Stimulated activated naive CD8-positive, alpha-beta T cell treated with anti-CD3 and anti-CD28 coated beads, Interleukin-15, Interleukin-2, amounts not matched to agents 100 ng/mL and 50 ng/mL, for 24 hours (primary cell): ENCODE data around the gene SCN8A.

Source experiments
- H3K27ac Mint-ChIP-seq: one replicate; pipeline ENCODE4 v1.8.0; 2021; ENCODE audit warnings: mild to moderate bottlenecking, mixed read lengths
- H3K27me3 Mint-ChIP-seq: one replicate; pipeline ENCODE4 v1.8.0; 2021; ENCODE audit warnings: mixed read lengths
- H3K36me3 Mint-ChIP-seq: one replicate; pipeline ENCODE4 v1.8.0; 2021; ENCODE audit warnings: low read depth, mixed read lengths
- H3K4me1 Mint-ChIP-seq: one replicate; pipeline ENCODE4 v1.8.0; 2021; ENCODE audit warnings: low read depth, mixed read lengths
- H3K4me3 Mint-ChIP-seq: one replicate; pipeline ENCODE4 v1.8.0; 2021; ENCODE audit warnings: mild to moderate bottlenecking, mixed read lengths
- H3K9me3 Mint-ChIP-seq: one replicate; pipeline ENCODE4 v1.8.0; 2021; ENCODE audit warnings: mixed read lengths

The SCN8A gene

DNA sequence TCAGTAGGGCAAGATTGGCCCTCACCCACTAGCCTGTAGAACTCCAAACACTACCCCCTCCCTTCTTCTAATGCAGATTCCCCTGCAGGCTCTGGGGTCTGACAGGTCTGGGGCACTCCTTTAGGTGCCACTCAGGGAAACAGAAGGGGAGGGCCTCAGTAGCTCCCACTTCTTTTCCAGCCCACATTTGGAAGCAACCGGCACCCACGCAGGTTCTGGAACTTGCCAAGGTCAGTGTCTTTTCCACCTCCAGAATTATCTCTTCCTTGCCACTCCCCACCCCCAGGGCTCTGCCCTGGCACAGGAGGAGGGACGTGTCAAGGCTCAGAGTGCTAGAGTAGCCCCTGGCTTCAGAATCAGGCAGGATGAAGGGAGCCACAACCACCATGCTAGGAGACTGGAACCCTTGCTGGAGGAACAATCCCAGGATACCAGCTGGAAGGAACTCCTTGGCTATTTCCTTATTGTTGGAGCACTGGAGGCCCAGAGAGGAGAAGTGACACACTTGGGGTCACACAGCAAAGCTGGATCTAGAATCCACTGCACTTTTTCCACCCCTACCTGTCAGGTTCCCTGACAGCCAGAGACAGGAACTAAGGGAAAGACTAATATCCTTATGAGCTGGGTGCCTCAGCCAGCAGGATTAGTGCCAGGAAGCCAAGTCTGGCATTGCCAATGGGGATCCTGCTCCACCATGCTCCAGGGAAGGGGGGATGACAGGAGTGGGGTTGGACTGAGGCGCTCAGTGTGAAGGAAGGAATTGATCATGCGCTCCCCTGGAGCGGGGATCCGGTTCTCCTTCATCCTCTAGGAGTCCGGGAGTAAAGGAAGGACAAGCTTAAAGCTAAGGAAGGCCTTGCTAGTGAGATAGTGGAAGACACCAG is 259.3 kb downstream of the SCN8A start:
- H3K4me1 Mint-ChIP-seq, result peaks cover 14% of the 10 kb centered on the region
- no peak overlapping the region for H3K27ac Mint-ChIP-seq
- no peaks in the 10 kb centered on the region for H3K9me3 Mint-ChIP-seq
- no peaks in the 10 kb centered on the region for H3K36me3 Mint-ChIP-seq
- no peak overlapping the region for H3K4me3 Mint-ChIP-seq
- peaks cover 25% of the 10 kb centered on the region for H3K27me3 Mint-ChIP-seq

- no peaks in the 10 kb centered on the region for H3K9me3 Mint-ChIP-seq
- H3K27me3 Mint-ChIP-seq, result peaks cover 24% of the 10 kb centered on the region
- H3K36me3 Mint-ChIP-seq, result no peaks in the 10 kb centered on the region
- H3K4me1 Mint-ChIP-seq, result peaks cover 13% of the 10 kb centered on the region
- H3K4me3 Mint-ChIP-seq, result no peak overlapping the region
- H3K27ac Mint-ChIP-seq, result no peak overlapping the region
Observed at GRCh38 chr12:51850965-51851299, 259.9 kb downstream of the SCN8A start.

GRCh38 chr12:51851413-51852124 is 260.5 kb downstream of the SCN8A start:
- Mint-ChIP-seq H3K27ac (no peak overlapping the region), H3K4me3 (no peak overlapping the region), H3K4me1 (peaks cover 9% of the 10 kb centered on the region), H3K27me3 (peaks cover 27% of the 10 kb centered on the region), H3K9me3 (no peaks in the 10 kb centered on the region), H3K36me3 (no peaks in the 10 kb centered on the region)

DNA sequence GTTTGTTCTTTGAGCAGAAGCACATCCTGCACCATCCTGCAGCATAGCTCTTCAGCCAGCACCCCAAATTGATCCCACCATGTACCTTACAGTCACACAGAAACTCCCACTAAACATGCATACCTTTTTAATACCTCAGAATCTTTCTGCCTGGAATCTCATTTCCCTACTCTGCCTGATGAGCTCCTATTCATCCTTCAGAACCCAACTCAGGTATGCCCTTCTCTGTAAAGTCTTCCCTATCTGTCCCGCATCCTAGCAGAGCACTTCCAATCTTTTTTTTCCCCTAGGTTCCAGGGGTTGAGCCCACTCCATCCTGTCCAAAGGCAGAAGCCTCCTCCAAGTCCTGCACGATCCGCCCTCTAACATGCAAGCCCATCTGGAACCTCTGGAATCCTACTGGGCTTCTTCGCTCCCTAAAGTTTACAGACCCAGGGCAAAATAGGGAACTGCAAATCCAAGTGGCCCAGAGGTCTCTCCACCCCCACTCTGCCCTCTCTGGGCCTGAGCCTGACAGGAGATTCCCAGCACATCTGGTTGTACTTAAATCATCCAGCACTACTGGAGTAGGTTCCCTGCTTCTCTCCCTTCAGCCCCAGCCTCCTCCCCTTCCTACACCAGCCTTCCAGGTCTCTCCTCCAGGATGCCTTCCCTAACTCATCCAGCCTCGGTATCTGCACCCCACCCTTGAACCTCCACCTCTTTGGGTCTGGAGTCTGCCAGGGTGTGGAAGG is 261.5 kb downstream of the SCN8A start:
- no peaks in the 10 kb centered on the region for H3K9me3 Mint-ChIP-seq
- H3K4me1 Mint-ChIP-seq, result peaks cover 6% of the 10 kb centered on the region
- peaks cover 31% of the 10 kb centered on the region for H3K27me3 Mint-ChIP-seq
- no peaks in the 10 kb centered on the region for H3K36me3 Mint-ChIP-seq
- no peak overlapping the region for H3K4me3 Mint-ChIP-seq
- no peak overlapping the region for H3K27ac Mint-ChIP-seq

DNA sequence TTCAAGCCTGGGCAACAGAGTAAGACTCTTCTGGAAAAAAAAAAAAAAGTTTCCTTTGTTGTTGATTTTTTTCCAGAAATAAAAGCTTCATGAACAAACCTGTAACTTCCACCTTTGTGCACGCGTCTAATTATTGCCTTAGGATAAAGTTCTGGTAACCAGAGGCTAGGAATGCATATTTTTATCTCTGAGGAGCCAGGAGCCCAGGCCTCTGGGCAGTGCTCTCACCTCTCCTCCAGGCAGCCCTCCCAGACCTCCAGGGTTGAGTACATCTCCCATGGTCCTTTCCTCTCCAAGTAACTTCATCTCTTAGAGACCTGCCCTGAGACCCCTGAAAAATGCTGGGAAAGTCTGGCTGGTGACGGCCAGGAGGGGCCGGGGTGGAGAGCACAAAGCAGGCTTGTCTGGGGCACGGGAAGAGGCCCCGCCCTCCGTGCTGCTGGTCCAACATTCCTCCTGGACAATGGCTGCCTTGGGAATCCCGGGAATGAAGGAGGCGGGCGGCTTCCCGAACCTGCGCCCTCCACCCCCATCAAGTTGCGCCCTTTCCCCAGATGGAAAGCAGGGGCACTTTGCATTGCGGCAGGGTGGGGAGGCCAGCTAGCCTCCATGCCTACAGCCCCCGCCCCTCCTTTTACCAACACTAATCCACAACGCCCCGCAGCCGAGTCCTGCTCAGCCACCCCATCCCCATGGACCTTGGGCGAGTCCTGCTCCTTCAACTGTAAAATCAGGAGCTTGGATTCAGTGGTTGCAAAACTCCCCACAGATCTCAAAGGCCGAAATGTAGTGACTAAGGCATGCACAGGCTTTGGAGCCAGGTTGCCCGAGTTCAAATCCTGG is 264.8 kb downstream of the SCN8A start:
- peaks cover 6% of the 10 kb centered on the region for H3K4me1 Mint-ChIP-seq
- H3K27ac Mint-ChIP-seq, result no peak overlapping the region
- peaks cover 38% of the 10 kb centered on the region for H3K27me3 Mint-ChIP-seq
- H3K36me3 Mint-ChIP-seq, result no peaks in the 10 kb centered on the region
- H3K9me3 Mint-ChIP-seq, result no peaks in the 10 kb centered on the region
- H3K4me3 Mint-ChIP-seq, result no peak overlapping the region

DNA sequence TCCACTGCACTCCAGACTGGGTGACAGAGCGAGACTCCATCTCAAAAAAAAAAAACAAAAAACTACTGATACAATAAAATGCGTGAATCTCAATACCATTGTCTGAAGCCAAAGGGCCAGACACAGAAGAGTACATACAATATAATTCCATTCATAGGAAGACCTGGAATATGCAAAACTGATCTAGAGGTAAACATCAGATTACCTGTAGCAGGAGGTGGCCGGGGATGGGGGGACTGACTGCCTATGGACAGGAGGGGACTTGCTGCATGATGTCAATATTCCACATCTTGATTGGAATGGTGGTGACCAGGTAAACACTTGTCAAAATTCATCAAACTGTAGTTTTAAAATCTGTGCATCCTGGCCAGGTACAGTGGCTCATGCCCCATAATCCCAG is 270.0 kb downstream of the SCN8A start:
- H3K4me3 Mint-ChIP-seq, result no peak overlapping the region
- H3K36me3 Mint-ChIP-seq, result no peaks in the 10 kb centered on the region
- H3K27me3 Mint-ChIP-seq, result peaks cover 61% of the 10 kb centered on the region
- H3K4me1 Mint-ChIP-seq, result peaks cover 12% of the 10 kb centered on the region
- H3K27ac Mint-ChIP-seq, result no peak overlapping the region
- H3K9me3 Mint-ChIP-seq, result no peaks in the 10 kb centered on the region
